H1 (cell line): ENCODE measurements around the gene KLRD1. TPM values are rescaled to one million over a fixed set of nuclear protein-coding genes. Genes with fewer than 3 reads are reported as not detected.
A peak's percentile ranks its signal among the peaks of the same experiment; 100 is the strongest.

Experiments used
- CTCF ChIA-PET: fragments of 300-600 bp; sonication (Branson Sonifier 250); formaldehyde crosslinking; loops from one replicate; lab custom pipeline; 2021; ENCODE audit not compliant: partially characterized antibody; lab: Charles Lee
- POLR2A ChIA-PET: fragments of 300-600 bp; sonication (Branson Sonifier 250); formaldehyde crosslinking; loops from one replicate; lab custom pipeline; 2021; ENCODE audit warnings: inconsistent platforms; ENCODE audit not compliant: partially characterized antibody; lab: Charles Lee
- DNase-seq, 2 experiments: peaks; one replicate each; pipeline versions ENCODE4 v3.0.0 to v3.0.0-alpha.2; 2010 to 2022; ENCODE audit warnings: low spot score in 2 of 2, low read depth in 1 of 2, mixed read lengths in 1 of 2
- FAIRE-seq: peaks from 2 replicates; lab custom pipeline; 2011; peaks lifted over from hg19 to GRCh38; lab: Jason Lieb, UNC
- H2AFZ ChIP-seq: 2 replicates; pipeline ENCODE4 v1.8.1; 2012; ENCODE audit warnings: low read length, inconsistent platforms
- H2AK5ac ChIP-seq: 2 replicates; pipeline ENCODE4 v1.6.1; 2013; ENCODE audit warnings: low read depth, low read length
- H2BK120ac ChIP-seq: replicated peaks from 2 replicates; pipeline ENCODE3; 2013; ENCODE audit warnings: low read depth, low read length, inconsistent platforms
- H2BK12ac ChIP-seq: 2 replicates; pipeline ENCODE4 v1.6.1; 2013; ENCODE audit warnings: low read depth, low read length
- H2BK15ac ChIP-seq: 2 replicates; pipeline ENCODE4 v1.6.1; 2013; ENCODE audit warnings: low read length
- H2BK20ac ChIP-seq: 2 replicates; pipeline ENCODE4 v1.6.1; 2013; ENCODE audit warnings: low read length
- H2BK5ac ChIP-seq: 2 replicates; pipeline ENCODE4 v1.6.1; 2013; ENCODE audit warnings: low read depth, low read length
- H3K14ac ChIP-seq: 2 replicates; pipeline ENCODE4 v1.6.1; 2013; ENCODE audit warnings: inconsistent platforms; ENCODE audit not compliant: insufficient read length
- H3K18ac ChIP-seq: 2 replicates; pipeline ENCODE4 v1.6.1; 2013; ENCODE audit warnings: low read length; ENCODE audit errors: extremely low read depth
- H3K23ac ChIP-seq: 2 replicates; pipeline ENCODE4 v1.6.1; 2013; ENCODE audit warnings: inconsistent platforms; ENCODE audit not compliant: insufficient read length
- H3K23me2 ChIP-seq: 2 replicates; pipeline ENCODE4 v1.6.1; 2013; ENCODE audit warnings: low read depth, low read length
- H3K27ac ChIP-seq: 2 replicates; pipeline ENCODE4 v1.6.1; 2011; ENCODE audit warnings: low read depth, low read length, inconsistent platforms
- H3K27me3 ChIP-seq, 4 experiments: replicated peaks in 1 of 4; 1 replicate in 1 of 4; 2 replicates in 3 of 4; pipeline versions ENCODE4 v1.6.1 to v1.8.1; 2011 to 2013; ENCODE audit warnings: low read length in 3 of 4, mild to moderate bottlenecking in 3 of 4, inconsistent platforms in 2 of 4, mixed read lengths in 2 of 4, moderate library complexity in 1 of 4; ENCODE audit not compliant: control insufficient read depth in 3 of 4, insufficient read depth in 3 of 4; ENCODE audit errors: extremely low read depth in 1 of 4
- H3K36me3 ChIP-seq, 4 experiments: 2 replicates each; pipeline versions ENCODE4 v1.6.1 to v1.8.1; 2011 to 2013; ENCODE audit warnings: mild to moderate bottlenecking in 4 of 4, low read length in 3 of 4, moderate library complexity in 2 of 4, control low read depth in 1 of 4, inconsistent platforms in 1 of 4; ENCODE audit not compliant: insufficient read depth in 4 of 4, control insufficient read depth in 2 of 4
- H3K4ac ChIP-seq: replicated peaks from 2 replicates; pipeline ENCODE3; 2013; ENCODE audit warnings: low read length, low read depth, mixed read lengths, inconsistent platforms; ENCODE audit not compliant: insufficient read length
- H3K4me1 ChIP-seq, 4 experiments: replicated peaks in 1 of 4; 1 replicate in 1 of 4; 2 replicates in 3 of 4; pipeline versions ENCODE4 v1.6.1 to v1.8.1; 2011 to 2013; ENCODE audit warnings: low read length in 3 of 4, inconsistent platforms in 2 of 4, mixed read lengths in 1 of 4; ENCODE audit not compliant: insufficient read depth in 4 of 4, control insufficient read depth in 3 of 4
- H3K4me2 ChIP-seq, 2 experiments: 2 replicates each; pipeline versions ENCODE4 v1.6.1 to v1.8.1; 2011 to 2013; ENCODE audit warnings: low read depth in 2 of 2, low read length in 2 of 2, control low read depth in 1 of 2, inconsistent platforms in 1 of 2, mild to moderate bottlenecking in 1 of 2; ENCODE audit not compliant: insufficient read depth in 1 of 2
- H3K4me3 ChIP-seq, 4 experiments: fragments of 200-600, 300-600 bp in 1 of 4; sonication (generic), shearing (Covaris generic), sonication (Bioruptor Twin) in 1 of 4; 2 replicates each; pipeline versions ENCODE4 v1.5.1 to v1.8.1; 2011 to 2016; ENCODE audit warnings: low read length in 4 of 4, low read depth in 3 of 4, control low read depth in 2 of 4, inconsistent platforms in 2 of 4, mild to moderate bottlenecking in 2 of 4, mixed read lengths in 1 of 4, moderate library complexity in 1 of 4; ENCODE audit not compliant: insufficient read depth in 2 of 4; ENCODE audit errors: extremely low read depth in 1 of 4
- H3K56ac ChIP-seq: replicated peaks from 2 replicates; pipeline ENCODE3; 2013; ENCODE audit warnings: low read depth, mild to moderate bottlenecking, mixed read lengths, low read length, inconsistent platforms; ENCODE audit not compliant: insufficient read length
- H3K79me1 ChIP-seq: 2 replicates; pipeline ENCODE4 v1.6.1; 2013; ENCODE audit warnings: low read depth, low read length, control low read depth
- H3K79me2 ChIP-seq, 2 experiments: 2 replicates each; pipeline versions ENCODE4 v1.6.1 to v1.8.1; 2012 to 2013; ENCODE audit warnings: low read length in 2 of 2, mild to moderate bottlenecking in 2 of 2, inconsistent platforms in 1 of 2; ENCODE audit not compliant: insufficient read depth in 2 of 2, control insufficient read depth in 1 of 2
- H3K9ac ChIP-seq, 4 experiments: replicated peaks in 1 of 4; 1 replicate in 1 of 4; 2 replicates in 3 of 4; pipeline versions ENCODE4 v1.6.1 to v1.8.1; 2011 to 2013; ENCODE audit warnings: low read depth in 3 of 4, low read length in 3 of 4, control low read depth in 2 of 4, mild to moderate bottlenecking in 2 of 4, moderate library complexity in 2 of 4, inconsistent platforms in 1 of 4; ENCODE audit errors: extremely low read depth in 1 of 4
- H3K9me3 ChIP-seq, 2 experiments: 2 replicates each; pipeline versions ENCODE4 v1.6.1 to v1.8.1; 2012 to 2013; ENCODE audit warnings: mild to moderate bottlenecking in 2 of 2, moderate library complexity in 2 of 2, control low read depth in 1 of 2, inconsistent platforms in 1 of 2, low read depth in 1 of 2, low read length in 1 of 2, mixed read lengths in 1 of 2; ENCODE audit not compliant: insufficient read depth in 2 of 2
- H4K20me1 ChIP-seq, 2 experiments: replicated peaks in 1 of 2; 2 replicates each; pipeline versions ENCODE3 to v1.8.1; 2011 to 2013; ENCODE audit warnings: inconsistent platforms in 2 of 2, low read length in 2 of 2, mild to moderate bottlenecking in 1 of 2; ENCODE audit not compliant: insufficient read depth in 2 of 2, control insufficient read depth in 1 of 2
- H4K5ac ChIP-seq: 2 replicates; pipeline ENCODE4 v1.6.1; 2013; ENCODE audit warnings: low read length, low read depth, mixed read lengths, inconsistent platforms; ENCODE audit not compliant: insufficient read length
- H4K8ac ChIP-seq: 2 replicates; pipeline ENCODE4 v1.8.0; 2013; ENCODE audit warnings: mild to moderate bottlenecking, moderate library complexity, low read length, inconsistent platforms; ENCODE audit not compliant: insufficient read depth; ENCODE audit errors: extremely low read depth
- H4K91ac ChIP-seq: replicated peaks from 2 replicates; pipeline ENCODE3; 2013; ENCODE audit warnings: low read length, mixed read lengths, inconsistent platforms; ENCODE audit not compliant: insufficient read length
- BACH1 ChIP-seq: IDR thresholded peaks from 2 replicates; pipeline ENCODE4 v1.6.1; 2012; ENCODE audit warnings: low read length, improper control_type of control experiment
- EGR1 ChIP-seq: IDR thresholded peaks from 2 replicates; pipeline ENCODE4 v1.6.1; 2011; ENCODE audit warnings: low read depth, low read length, borderline replicate concordance
- TBP ChIP-seq: IDR thresholded peaks from 2 replicates; pipeline ENCODE4 v1.6.1; 2011; ENCODE audit warnings: low read depth, low read length, improper control_type of control experiment
- ZNF274 ChIP-seq: IDR thresholded peaks from 2 replicates; pipeline ENCODE4 v1.7.0; 2012; ENCODE audit warnings: low read length, borderline replicate concordance; ENCODE audit errors: extremely low read depth
- WGBS, 2 experiments: shearing (Covaris generic) in 1 of 2; methylation state at CpG; one replicate each; pipeline versions ENCODE4 v1.1.6 to v1.1.7; 2013 to 2015; ENCODE audit warnings: low lambda C conversion rate in 2 of 2, mixed read lengths in 2 of 2, inconsistent platforms in 1 of 2, low coverage in 1 of 2, missing lambda C conversion rate in 1 of 2; ENCODE audit not compliant: insufficient replicate concordance in 2 of 2, insufficient coverage in 1 of 2, insufficient read length in 1 of 2; ENCODE audit errors: extremely low coverage in 1 of 2, missing lambda C conversion rate in 1 of 2; 5-methylcytosine and 5-hydroxymethylcytosine counted together
- polyA plus RNA-seq, 7 experiments: library from polyadenylated mRNA; depleted of rRNA in 3 of 7; stranded (reverse) in 5 of 7; unstranded in 2 of 7; fragments of >200 nt in 5 of 7; fragments of 200-250 nt in 2 of 7; gene quantifications; 1 replicate in 5 of 7; 2 replicates in 1 of 7; 4 replicates in 1 of 7; pipeline versions ENCODE4 v1.2.1 to v1.2.3, GENCODE V29; 2011 to 2013; ENCODE audit warnings: missing spikeins in 2 of 7, mixed read lengths in 2 of 7
- total RNA-seq: library from RNA; stranded (reverse); fragmentation: NEBNext Ultra II Directional; extraction: Animal tissue kit (Norgen Biotek cat#: 25700); gene quantifications from 2 replicates; pipeline ENCODE4 v1.2.1, GENCODE V29; 2021
- TF ChIP-seq, protein P1 (sequence below): IDR thresholded peaks from 2 replicates; pipeline ENCODE4 v1.6.1; 2012; ENCODE audit warnings: inconsistent platforms

The KLRD1 gene
- total and polyA plus RNA-seq, 2 of the 8 experiments (the other 6 are each of a cell fraction or from before 2014, with no cell fraction given) = under 0.01 to 0.06 TPM

DNA sequence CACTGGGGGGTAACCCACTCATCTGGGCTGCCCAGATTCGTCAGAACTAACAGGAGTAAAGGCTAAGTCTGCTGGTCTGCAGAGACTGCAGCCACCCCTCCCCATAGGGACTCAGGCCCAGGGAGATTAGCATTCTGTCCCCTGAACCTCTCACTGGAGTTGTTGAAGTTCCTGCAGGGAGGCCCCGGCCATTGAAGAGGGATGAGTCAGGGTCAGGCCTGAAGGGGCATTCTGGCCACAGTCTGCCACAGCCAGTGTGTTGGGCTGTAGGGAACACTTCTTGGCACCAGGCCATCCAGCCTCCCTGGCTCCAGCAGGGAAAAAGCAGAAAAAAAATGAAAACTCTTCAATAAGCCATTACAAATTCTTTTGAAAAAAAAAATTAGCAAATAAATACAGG, 46.8 kb downstream of the KLRD1 start:
- no peaks in the 10 kb centered on the region for H3K27me3 ChIP-seq
- H4K8ac ChIP-seq = peak overlapping the region; percentile 57; the same call in 1 of the 2 replicates
- H3K4me2 ChIP-seq = no peak overlapping the region
- H2BK20ac ChIP-seq = no peak overlapping the region
- H3K9ac ChIP-seq = no peak overlapping the region
- no peak overlapping the region for H3K4me3 ChIP-seq
- POLR2A ChIA-PET = no interaction called here
- peaks cover 0 to 5% (median under 1%) of the 10 kb centered on the region in 4 experiments; a peak in 2 of 7 replicates for H3K4me1 ChIP-seq
- H2BK15ac ChIP-seq = no peak overlapping the region
- no peak overlapping the region for H2BK12ac ChIP-seq
- no peaks in the 10 kb centered on the region for H4K20me1 ChIP-seq
- FAIRE-seq = no peak
- TF ChIP-seq ZNF274 = no peak
- TF ChIP-seq, protein P1, sequence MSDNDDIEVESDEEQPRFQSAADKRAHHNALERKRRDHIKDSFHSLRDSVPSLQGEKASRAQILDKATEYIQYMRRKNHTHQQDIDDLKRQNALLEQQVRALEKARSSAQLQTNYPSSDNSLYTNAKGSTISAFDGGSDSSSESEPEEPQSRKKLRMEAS = no peak
- no peak for TF ChIP-seq TBP
- TF ChIP-seq EGR1 = no peak
- no peak for TF ChIP-seq BACH1
- no peak overlapping the region for H2AK5ac ChIP-seq
- no peak overlapping the region for H4K91ac ChIP-seq
- 79% methylated on average over 2 of the region's 2 CpGs; no CpG with 5 or more reads in 1 of the 2 experiments for WGBS, 2 experiments
- H3K79me2 ChIP-seq = no peaks in the 10 kb centered on the region
- H3K14ac ChIP-seq = no peak overlapping the region
- no peak overlapping the region for H3K27ac ChIP-seq
- no peak overlapping the region for H3K23ac ChIP-seq
- no peak overlapping the region for H3K56ac ChIP-seq
- H3K79me1 ChIP-seq = no peaks in the 10 kb centered on the region
- no peak for DNase-seq
- peak overlapping the region; percentile 24; the same call in 1 of the 2 replicates for H2BK5ac ChIP-seq
- H3K9me3 ChIP-seq = no peaks in the 10 kb centered on the region
- CTCF ChIA-PET = interaction anchor here (0.8 kb wide), 1 partner anchor 15 kb away, joined by 3 read pairs; no protein-coding TSS in a partner anchor
- no peak overlapping the region for H4K5ac ChIP-seq
- H3K18ac ChIP-seq = no peak overlapping the region
- no peak overlapping the region for H3K4ac ChIP-seq
- no peaks in the 10 kb centered on the region for H3K36me3 ChIP-seq
- peak overlapping the region; percentile 76 for H2AFZ ChIP-seq
- no peaks in the 10 kb centered on the region for H3K23me2 ChIP-seq
- H2BK120ac ChIP-seq = no peak overlapping the region
